ENCODE measurements around the gene SPATA32. TPM values are rescaled to one million over a fixed set of nuclear protein-coding genes. Genes with fewer than 3 reads are reported as not detected.
A peak's percentile ranks its signal among the peaks of the same experiment; 100 is the strongest.

Gene SPATA32
- total RNA-seq, 1 donor from 2014 or later: not detected

DNA sequence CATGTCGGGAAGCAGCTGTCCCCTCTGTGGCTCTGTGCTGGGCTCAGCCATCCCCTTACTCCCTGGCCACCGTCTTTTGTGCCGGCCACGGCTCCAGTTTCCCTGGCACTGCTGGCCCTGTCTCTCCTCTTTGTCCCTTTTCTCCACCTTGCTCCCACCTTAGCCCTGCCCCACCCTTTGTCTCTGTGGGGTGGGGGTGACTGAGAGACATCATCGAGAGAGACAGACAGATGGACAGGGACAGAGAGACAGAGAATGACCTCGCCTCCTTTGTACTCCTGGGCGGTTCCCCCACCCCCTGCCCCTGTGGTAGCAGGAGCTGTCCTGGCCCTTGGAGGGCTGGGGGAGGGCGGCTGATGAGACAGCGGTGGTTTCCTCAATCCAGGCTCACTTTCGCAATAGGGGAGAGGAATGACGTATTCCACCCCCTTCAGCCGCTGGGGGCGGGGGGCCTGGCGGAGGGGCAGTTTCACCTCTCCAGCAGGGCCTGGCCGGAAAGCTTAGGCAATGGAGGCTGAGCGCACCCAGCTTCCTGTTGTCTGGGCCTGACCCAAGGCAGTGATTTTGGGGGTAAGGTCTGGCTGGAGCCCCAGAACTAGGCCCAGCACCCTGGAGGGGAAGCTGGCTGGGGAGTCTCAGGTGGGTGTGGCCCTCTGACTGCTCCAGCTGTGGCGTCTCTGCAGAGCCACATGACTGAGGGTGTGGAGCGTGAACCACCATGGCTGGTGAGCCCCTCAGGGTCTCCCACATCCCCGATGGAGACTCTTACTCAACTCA is 32.9 kb downstream of the SPATA32 start:
- Mint-ChIP-seq H3K27me3 (ENCODE audit: insufficient read depth, low read depth) (peaks cover 13% of the 10 kb centered on the region), H3K36me3 (no peaks in the 10 kb centered on the region), H3K27ac (no peak overlapping the region), H3K9me3 (no peaks in the 10 kb centered on the region), H3K4me1 (peaks cover 3% of the 10 kb centered on the region), H3K4me3 (no peak overlapping the region)
- peaks cover 16% of the 10 kb centered on the region for H3K4me1 ChIP-seq
- no peaks in the 10 kb centered on the region for H3K36me3 ChIP-seq
- DNase-seq (ENCODE audit: low spot score): peak; percentile 50
- H3K27me3 ChIP-seq: peaks cover 6% of the 10 kb centered on the region
- H3K79me2 ChIP-seq (ENCODE audit: low read depth): no peaks in the 10 kb centered on the region
- no peaks in the 10 kb centered on the region for H3K9me3 ChIP-seq (ENCODE audit: low read depth)
- H4K20me1 ChIP-seq (ENCODE audit: low read depth): no peaks in the 10 kb centered on the region
- H3K4me3 ChIP-seq: no peak overlapping the region
- peak overlapping the region; percentile 34 for H3K4me2 ChIP-seq
- H3F3A ChIP-seq (ENCODE audit: low read depth): no peaks in the 10 kb centered on the region
- H2AFZ ChIP-seq (replicated peaks): no peak overlapping the region
- no peak overlapping the region for H3K27ac ChIP-seq
- TF ChIP-seq, protein P1, sequence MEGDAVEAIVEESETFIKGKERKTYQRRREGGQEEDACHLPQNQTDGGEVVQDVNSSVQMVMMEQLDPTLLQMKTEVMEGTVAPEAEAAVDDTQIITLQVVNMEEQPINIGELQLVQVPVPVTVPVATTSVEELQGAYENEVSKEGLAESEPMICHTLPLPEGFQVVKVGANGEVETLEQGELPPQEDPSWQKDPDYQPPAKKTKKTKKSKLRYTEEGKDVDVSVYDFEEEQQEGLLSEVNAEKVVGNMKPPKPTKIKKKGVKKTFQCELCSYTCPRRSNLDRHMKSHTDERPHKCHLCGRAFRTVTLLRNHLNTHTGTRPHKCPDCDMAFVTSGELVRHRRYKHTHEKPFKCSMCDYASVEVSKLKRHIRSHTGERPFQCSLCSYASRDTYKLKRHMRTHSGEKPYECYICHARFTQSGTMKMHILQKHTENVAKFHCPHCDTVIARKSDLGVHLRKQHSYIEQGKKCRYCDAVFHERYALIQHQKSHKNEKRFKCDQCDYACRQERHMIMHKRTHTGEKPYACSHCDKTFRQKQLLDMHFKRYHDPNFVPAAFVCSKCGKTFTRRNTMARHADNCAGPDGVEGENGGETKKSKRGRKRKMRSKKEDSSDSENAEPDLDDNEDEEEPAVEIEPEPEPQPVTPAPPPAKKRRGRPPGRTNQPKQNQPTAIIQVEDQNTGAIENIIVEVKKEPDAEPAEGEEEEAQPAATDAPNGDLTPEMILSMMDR (IDR thresholded peaks at IDR 0.05): no peak
- TF ChIP-seq EZH2phosphoT487 (IDR thresholded peaks at IDR 0.05): no peak
- TF ChIP-seq EZH2 (IDR thresholded peaks at IDR 0.05): no peak
- H3K9ac ChIP-seq: no peak overlapping the region

DNA sequence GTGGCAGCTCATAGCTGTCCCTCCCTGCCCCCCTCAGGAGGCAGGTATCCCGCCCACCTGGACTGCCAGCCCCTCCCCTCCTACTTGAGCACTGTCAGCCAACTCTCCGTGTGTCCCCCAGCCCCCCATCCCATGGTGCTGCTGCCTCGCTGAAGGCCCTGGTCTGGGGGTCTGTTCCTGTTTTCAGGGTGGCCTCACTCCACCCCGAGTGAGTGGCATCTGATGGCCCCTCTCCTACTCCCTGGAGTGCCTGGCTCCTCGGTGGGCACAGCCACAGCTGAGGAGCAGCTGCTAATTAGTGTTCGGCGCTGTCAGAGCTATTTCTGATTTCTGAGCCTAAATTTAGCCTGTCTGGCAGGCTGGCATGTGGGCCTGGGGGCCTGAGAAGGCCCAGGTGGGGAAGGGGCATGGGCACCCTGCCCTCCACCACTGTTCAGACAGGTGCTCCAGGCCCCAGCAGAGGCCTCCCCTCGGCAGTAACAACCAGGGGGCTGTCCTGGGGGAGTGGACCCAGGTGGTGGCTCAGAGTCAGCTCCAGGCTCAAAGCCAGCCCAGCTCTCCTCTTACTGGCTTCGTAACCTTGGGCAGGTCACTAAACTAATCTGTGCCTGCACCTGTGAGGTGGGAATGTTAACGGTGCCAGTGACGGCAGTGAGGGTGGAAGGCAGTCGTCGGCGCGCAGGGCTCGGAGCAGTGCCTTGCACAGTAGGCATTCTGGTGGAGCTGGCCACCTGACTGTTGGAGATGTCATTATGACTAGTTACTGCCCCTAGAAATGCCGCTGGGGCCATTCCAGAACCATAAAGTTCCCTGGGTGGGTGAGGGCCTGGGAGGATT is 33.8 kb downstream of the SPATA32 start:
- Histone ChIP-seq H3K27ac (no peak overlapping the region), H3K4me3 (no peak overlapping the region), H3K9me3 (ENCODE audit: low read depth) (no peaks in the 10 kb centered on the region), H2AFZ (replicated peaks) (no peak overlapping the region), H3K79me2 (ENCODE audit: low read depth) (no peaks in the 10 kb centered on the region), H3F3A (ENCODE audit: low read depth) (no peaks in the 10 kb centered on the region), H3K4me2 (no peak overlapping the region), H3K4me1 (peaks cover 16% of the 10 kb centered on the region), H4K20me1 (ENCODE audit: low read depth) (no peaks in the 10 kb centered on the region), H3K9ac (no peak overlapping the region), H3K36me3 (no peaks in the 10 kb centered on the region), H3K27me3 (peaks cover 14% of the 10 kb centered on the region)
- peaks cover 3% of the 10 kb centered on the region for H3K4me1 Mint-ChIP-seq
- DNase-seq (ENCODE audit: low spot score): no peak
- peaks cover 20% of the 10 kb centered on the region for H3K27me3 Mint-ChIP-seq (ENCODE audit: insufficient read depth, low read depth)
- H3K27ac Mint-ChIP-seq: no peak overlapping the region
- no peak overlapping the region for H3K4me3 Mint-ChIP-seq
- TF ChIP-seq, protein P1 (IDR thresholded peaks at IDR 0.05): no peak
- TF ChIP-seq EZH2 (IDR thresholded peaks at IDR 0.05) (no peak), EZH2phosphoT487 (IDR thresholded peaks at IDR 0.05) (no peak)
- H3K9me3 Mint-ChIP-seq: no peaks in the 10 kb centered on the region
- no peaks in the 10 kb centered on the region for H3K36me3 Mint-ChIP-seq

DNA sequence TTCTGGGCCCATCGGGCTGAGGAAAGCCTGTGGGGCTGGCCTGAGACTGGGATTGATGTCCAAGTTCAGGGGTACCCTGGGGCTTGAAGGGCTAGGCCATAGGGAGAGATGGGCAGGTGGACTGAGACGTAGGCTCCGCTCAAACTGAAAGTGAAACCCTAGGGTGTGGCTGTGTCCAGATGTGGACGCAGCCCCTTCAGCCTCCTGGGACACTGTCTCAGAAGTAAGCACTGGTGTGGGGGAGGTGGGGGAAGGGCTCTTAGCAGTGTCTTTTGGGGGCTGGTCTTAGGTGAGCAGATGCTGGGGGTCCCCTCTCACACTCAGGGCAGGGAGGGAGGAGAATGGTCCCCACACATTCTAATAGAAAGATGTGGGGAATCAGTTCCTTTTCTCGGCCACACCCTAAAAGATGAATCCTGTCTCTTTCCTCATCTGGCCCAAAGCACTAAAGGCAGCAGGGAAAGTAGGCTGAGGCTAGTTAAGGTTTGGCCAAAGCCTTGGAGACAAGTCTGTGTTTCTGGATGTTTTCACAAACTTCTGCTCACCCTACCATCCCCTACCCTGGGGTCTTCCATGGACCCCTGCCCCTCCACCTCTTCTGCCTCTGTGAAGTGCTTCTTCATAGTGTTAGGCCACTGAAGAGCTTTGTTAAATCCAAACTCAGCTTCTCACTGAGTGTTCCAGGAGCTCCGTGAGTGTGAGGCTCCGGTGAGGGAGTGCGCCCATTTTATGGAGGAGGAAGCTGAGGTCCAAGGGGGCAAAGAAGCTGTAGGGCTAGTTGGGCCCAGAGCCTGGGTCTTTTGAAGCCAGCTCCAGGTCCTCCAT is 34.6 kb downstream of the SPATA32 start:
- H3K79me2 ChIP-seq (ENCODE audit: low read depth): no peaks in the 10 kb centered on the region
- H3K27me3 Mint-ChIP-seq (ENCODE audit: insufficient read depth, low read depth): peaks cover 29% of the 10 kb centered on the region
- no peaks in the 10 kb centered on the region for H4K20me1 ChIP-seq (ENCODE audit: low read depth)
- no peaks in the 10 kb centered on the region for H3K36me3 Mint-ChIP-seq
- H3K9ac ChIP-seq: no peak overlapping the region
- peaks cover 19% of the 10 kb centered on the region for H3K4me1 ChIP-seq
- H3K4me1 Mint-ChIP-seq: peaks cover 3% of the 10 kb centered on the region
- no peak overlapping the region for H3K4me3 Mint-ChIP-seq
- no peaks in the 10 kb centered on the region for H3K9me3 ChIP-seq (ENCODE audit: low read depth)
- H3K27me3 ChIP-seq: peaks cover 22% of the 10 kb centered on the region
- TF ChIP-seq, protein P1 (IDR thresholded peaks at IDR 0.05): no peak
- TF ChIP-seq EZH2 (IDR thresholded peaks at IDR 0.05): no peak
- no peak for TF ChIP-seq EZH2phosphoT487 (IDR thresholded peaks at IDR 0.05)
- H3K4me2 ChIP-seq: no peak overlapping the region
- H3K27ac Mint-ChIP-seq: no peak overlapping the region
- no peaks in the 10 kb centered on the region for H3K36me3 ChIP-seq
- peaks cover 3% of the 10 kb centered on the region for H3F3A ChIP-seq (ENCODE audit: low read depth)
- no peak overlapping the region for H3K27ac ChIP-seq
- no peak overlapping the region for H3K4me3 ChIP-seq
- H2AFZ ChIP-seq (replicated peaks): no peak overlapping the region
- DNase-seq (ENCODE audit: low spot score): no peak
- no peaks in the 10 kb centered on the region for H3K9me3 Mint-ChIP-seq
